ENCODE data around the gene EOLA1.
"Not testable (repeated sequence)": the region's sequence is repeated elsewhere in the genome, so short reads cannot be mapped to it uniquely, and the experiment has no call there.

EOLA1 gene

GRCh38 chrX:149546962-149547361 lies 6.2 kb downstream of the EOLA1 start:
- not testable (repeated sequence) for DNase-seq

- DNase-seq, result not testable (repeated sequence)
Observed at GRCh38 chrX:149547782-149548181, 7.0 kb downstream of the EOLA1 start.

GRCh38 chrX:149549701-149550100 lies 8.9 kb downstream of the EOLA1 start, which contains the start of gene HSFX3:
TSS of gene HSFX3 (minus strand) at chrX:149549924. CDS start at chrX:149549852, 72 bp downstream.
- not testable (repeated sequence) for DNase-seq

GRCh38 chrX:149550454-149550853 lies 9.6 kb downstream of the EOLA1 start:
- DNase-seq, result not testable (repeated sequence)

- not testable (repeated sequence) for DNase-seq
Observed at GRCh38 chrX:149551245-149551938, 10.6 kb downstream of the EOLA1 start.

GRCh38 chrX:149551939-149552248 lies 11.1 kb downstream of the EOLA1 start:
- DNase-seq, result not testable (repeated sequence)

- DNase-seq, result not testable (repeated sequence)
Observed at GRCh38 chrX:149555251-149555650, 14.4 kb downstream of the EOLA1 start.

- DNase-seq, result no peak
Observed at GRCh38 chrX:149563359-149563758, 22.5 kb downstream of the EOLA1 start.

GRCh38 chrX:149567621-149568417 lies 27.0 kb downstream of the EOLA1 start:
- DNase-seq, result no peak

- no peak for DNase-seq
Observed at GRCh38 chrX:149568701-149569296, 28.0 kb downstream of the EOLA1 start.

GRCh38 chrX:149569770-149570169 lies 29.0 kb downstream of the EOLA1 start:
- no peak for DNase-seq

GRCh38 chrX:149570668-149571067 lies 29.9 kb downstream of the EOLA1 start:
- DNase-seq, result no peak

- DNase-seq, result no peak
Observed at GRCh38 chrX:149571770-149572169, 31.0 kb downstream of the EOLA1 start.

- DNase-seq, result no peak
Observed at GRCh38 chrX:149572743-149573142, 31.9 kb downstream of the EOLA1 start.

- DNase-seq, result not testable (repeated sequence)
Observed at GRCh38 chrX:149573456-149573855, 32.6 kb downstream of the EOLA1 start.

GRCh38 chrX:149585631-149586030 lies 44.8 kb downstream of the EOLA1 start:
- not testable (repeated sequence) for DNase-seq

GRCh38 chrX:149587359-149587758 lies 46.5 kb downstream of the EOLA1 start, which contains the start of gene MAGEA9B:
TSS of gene MAGEA9B (minus strand) at chrX:149587459. CDS start at chrX:149583179, 4,280 bp downstream.
- DNase-seq, result not testable (repeated sequence)

GRCh38 chrX:149590993-149591392 lies 50.2 kb downstream of the EOLA1 start:
- not testable (repeated sequence) for DNase-seq

GRCh38 chrX:149595214-149595613 lies 54.4 kb downstream of the EOLA1 start, which contains the start of gene HSFX2:
TSS of gene HSFX2 (minus strand) at chrX:149595314. CDS start at chrX:149594700, 614 bp downstream.
- not testable (repeated sequence) for DNase-seq

GRCh38 chrX:149595943-149596342 lies 55.1 kb downstream of the EOLA1 start:
- DNase-seq, result not testable (repeated sequence)
